HG03457 (cell line): Measurements from ENCODE around the gene SQOR.

Experiments used
- ATAC-seq: cut with Tn5 transposase; IDR thresholded peaks from one replicate; pipeline ENCODE4 v1.9.1; 2021; ENCODE audit warnings: moderate number of reproducible peaks; ENCODE audit not compliant: unreplicated experiment

Gene SQOR

DNA sequence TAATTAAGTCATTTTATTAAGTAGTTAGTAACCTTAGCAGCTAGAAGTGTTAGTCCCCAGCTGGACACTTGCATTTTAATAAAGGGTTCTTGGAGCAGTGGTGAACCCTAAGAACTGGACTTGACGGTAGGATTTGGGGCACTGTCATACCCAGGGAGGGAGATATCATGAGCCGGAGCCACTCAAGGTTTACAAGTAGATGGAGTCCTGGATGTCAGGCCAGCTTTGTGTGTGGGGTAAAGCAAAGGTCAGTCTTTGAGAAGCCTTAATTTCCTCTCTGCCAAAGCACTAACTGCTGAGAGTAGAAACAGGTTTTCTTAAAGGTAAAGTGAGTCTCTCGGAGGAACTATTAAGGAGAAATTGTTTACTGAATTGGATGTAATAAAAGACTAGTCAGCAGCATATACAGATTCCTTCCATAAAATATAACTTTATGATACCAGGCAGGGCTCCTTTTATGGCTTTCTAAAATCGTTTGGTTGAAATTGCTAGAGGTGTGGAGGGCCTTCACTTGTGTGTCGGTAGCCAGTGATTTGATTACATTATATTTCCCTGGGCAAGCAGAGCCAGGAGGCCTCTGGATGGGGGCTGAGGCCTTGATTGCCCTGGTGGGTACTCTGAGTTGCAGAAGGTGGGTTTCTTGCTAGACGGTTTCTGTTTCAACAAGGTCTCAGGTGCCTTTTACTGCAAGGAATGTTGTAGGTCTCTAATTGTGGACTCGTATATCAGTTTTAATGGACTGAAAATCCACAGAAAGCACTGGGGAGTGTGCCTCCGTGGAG lies 23.1 kb downstream of the SQOR start:
- ATAC-seq = no peak

DNA sequence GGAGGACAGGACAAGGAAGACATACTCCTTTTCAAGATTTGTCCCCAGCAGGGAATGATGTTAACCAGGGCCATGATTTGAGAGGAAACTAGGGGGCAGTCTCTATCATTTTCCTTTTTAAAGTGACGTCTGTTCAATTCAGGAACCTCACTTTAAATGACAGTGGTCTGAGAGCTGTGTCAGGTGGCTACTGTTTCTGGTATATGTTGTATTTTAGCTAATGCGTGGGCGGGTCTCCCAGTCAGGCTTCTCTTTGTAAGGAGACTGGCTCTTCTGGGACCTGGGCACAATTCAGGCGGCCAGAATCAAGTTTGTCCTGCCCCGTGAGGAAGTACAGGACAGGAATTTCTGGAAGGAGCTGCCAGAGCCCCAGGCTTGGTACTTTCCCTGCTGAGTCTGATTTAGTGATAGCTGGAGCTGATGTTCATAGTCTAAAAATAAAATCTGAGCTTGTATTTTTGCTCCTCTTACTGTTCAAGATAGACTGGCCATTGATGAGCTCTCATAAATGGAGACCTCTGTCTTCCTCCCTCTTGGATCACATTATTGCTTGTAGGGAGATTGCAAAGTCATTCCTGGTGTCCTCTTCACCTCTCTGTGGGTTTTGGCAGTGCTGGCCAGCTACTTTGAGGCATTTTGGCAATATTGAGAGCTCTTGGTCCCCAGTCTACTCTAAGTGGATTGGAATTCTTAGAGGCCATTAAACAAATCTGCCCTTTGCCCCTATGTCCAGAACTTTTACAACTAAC lies 25.6 kb downstream of the SQOR start:
- ATAC-seq = no peak

DNA sequence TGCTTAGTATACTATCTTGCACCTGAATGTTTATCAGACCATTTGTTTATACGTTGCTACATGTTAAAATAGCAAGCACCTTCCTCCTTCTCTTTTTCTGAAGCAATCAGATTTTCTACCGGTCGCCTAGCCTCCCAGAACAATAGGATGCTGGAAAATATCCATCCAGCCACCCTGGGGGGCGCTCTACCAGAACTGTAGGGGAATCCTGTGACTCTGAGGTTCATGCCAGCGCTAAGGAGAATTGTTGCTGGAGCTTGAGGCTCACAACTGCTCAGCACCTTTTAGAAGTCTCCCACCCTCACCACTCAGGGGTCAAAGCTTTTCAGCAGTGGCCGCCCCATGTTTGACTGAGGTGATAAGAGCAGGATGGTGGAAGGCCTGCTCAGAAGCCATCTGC lies 27.5 kb downstream of the SQOR start:
- no peak for ATAC-seq

DNA sequence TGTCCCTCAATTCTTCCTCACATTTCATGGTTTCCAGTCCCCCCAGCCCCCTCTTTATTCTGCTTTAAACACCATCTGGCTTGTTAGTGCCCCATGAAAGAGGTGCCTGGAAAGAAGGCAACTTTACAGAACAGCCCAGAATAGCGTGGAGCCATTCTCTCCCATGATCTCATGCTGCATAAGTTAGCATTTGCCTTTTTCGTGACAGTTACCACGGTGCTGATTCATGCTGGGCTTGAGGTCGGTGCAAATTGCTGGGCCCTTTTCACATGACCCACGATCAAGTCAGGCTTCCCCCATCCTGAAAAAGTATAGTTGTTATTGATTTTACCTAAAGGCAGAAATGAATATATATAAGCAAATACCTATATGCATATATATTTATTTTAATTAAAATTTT lies 29.6 kb downstream of the SQOR start:
- no peak for ATAC-seq

GRCh38 chr15:45665261-45665660 lies 30.4 kb downstream of the SQOR start:
- ATAC-seq = no peak

DNA sequence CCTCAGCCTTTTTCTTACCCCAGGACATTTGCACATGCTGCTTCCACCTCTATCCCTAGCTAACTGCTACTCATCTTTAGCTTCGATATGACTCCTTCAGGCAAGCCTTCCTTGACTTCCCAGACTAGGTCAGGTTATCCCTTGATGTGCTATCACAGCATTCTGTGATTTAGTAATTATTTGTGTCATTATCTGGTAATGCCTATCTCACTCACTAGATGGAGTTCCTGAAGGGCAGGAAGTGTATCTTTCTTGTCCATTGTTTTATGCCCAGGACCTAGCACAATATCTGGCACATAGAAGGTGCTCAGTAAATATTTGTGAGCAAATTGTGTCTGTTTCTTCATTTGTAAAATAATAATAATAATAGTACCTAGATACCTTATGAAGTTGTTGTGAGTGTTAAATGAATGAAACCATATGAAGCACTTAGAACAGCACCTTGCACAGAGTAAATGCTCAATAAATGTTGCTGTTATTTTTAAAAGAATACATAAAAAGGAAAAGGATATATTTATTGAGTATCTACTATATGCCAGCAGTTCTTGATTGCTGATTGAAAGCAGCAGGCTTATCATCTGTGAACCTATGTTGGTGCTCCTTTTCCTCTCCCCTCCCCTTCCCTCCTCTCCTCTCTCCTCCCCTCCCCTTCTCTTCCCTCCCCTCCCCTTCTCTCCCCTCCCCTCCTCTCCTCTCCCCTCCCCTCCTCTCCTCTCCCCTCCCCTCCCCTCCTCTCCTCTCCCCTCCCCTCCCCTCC lies 31.5 kb downstream of the SQOR start:
- no peak for ATAC-seq

DNA sequence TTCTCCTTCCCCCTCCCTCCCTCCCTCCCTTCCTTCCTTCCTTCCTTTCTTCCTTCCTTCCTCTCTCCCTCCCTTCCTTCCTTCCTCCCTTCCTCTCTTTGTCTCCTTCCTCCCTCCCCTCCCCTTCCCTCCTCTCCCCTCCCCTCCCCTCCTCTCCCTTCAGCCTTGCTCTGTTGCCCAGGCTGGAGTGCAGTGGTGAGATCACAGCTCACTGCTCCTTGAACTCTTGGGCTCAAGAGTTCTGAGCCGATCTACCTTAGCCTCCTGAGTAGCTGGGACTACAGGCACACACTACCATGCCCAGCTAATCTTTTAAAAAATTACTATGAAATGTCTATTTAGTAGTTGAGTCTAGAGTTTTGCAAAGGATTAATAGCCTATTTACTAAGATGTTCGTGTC lies 32.2 kb downstream of the SQOR start:
- no peak for ATAC-seq

DNA sequence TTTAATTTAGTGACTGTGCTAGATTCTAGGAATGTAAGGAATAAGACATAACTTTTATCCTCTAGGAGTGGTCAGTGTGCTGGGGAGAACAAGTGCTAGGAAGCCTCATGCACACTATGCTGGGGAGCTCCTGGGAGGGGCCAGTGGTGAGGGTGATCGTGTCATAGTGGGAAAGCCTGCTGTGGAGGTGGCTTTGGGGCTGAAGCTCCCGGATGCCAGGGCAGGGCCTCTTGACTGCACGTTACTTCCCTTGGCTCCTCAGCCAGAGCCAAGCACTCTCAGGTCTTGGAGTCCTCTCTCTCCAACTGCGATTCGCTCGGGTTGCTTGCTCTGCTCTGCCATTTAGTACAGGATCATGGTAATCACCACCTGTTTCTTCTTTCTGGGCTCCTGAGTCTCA lies 33.6 kb downstream of the SQOR start:
- ATAC-seq = no peak

- no peak for ATAC-seq
Measured at GRCh38 chr15:45669422-45669821, 34.6 kb downstream of the SQOR start.

GRCh38 chr15:45670091-45670490 lies 35.3 kb downstream of the SQOR start:
- ATAC-seq = no peak

DNA sequence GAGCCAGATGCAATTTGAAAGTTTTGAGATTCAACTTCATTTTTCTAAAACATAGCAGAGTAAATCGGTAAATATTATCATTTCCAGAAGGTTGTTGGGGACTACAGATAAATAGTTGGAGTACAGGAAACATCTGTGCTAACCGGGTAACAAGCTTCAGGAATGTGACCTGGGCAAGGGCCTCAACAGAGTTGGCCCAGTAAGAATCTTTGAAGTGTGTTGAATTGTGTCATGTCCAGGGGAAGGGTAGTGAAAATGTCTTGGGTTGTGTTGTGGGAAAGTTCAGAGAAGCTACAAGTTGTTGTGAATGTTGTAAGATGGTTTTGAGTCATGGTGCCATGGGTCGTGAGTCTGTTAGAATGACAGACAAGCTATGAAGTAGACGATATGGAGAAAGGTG lies 35.7 kb downstream of the SQOR start:
- no peak for ATAC-seq

DNA sequence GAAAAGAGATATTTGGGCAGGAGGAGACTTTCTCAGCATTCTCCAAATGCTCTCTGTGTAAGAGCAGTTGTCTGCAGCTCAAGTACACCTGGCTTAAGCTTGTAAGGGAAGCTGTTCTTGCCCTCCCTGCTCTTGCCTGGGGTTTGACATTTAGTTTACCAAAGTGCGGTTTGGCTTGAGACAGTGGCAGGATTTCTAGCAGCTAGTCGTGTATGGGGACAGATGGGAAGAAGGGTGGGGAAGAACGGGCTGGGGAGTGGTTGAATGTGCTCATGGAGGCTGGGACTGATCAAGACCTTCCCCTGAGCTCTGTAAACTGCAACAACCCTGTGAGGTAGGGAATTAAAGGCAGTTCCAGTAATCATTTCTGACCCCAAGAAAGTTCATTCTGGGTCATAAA lies 39.8 kb downstream of the SQOR start:
- ATAC-seq = no peak

- no peak for ATAC-seq
Measured at GRCh38 chr15:45677797-45678196, 43.0 kb downstream of the SQOR start.

- no peak for ATAC-seq
Measured at GRCh38 chr15:45678459-45679178, 43.8 kb downstream of the SQOR start.

GRCh38 chr15:45684533-45684932 lies 49.7 kb downstream of the SQOR start:
- no peak for ATAC-seq

DNA sequence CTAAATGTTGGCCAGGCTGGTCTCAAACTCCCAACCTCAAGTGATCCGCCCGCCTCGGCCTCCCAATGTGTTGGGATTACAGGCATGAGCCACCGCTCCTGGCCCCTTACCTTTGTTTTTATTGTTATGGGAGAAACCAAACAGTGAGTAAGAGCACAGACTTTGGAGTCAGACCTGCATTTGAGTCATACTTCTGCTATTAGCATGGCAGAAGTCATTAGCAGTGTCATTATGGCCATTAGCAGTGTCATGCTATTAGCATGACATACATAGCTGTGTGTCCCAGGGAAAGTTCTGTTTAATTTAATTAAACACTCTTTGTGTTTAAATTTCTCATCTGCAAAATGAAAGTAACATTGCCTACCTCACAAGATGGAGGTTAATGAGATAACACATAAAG lies 54.8 kb downstream of the SQOR start:
- no peak for ATAC-seq

- ATAC-seq = no peak
Measured at GRCh38 chr15:45690581-45691260, 55.9 kb downstream of the SQOR start.

- ATAC-seq = no peak
Measured at GRCh38 chr15:45701108-45701507, 66.3 kb downstream of the SQOR start.

GRCh38 chr15:45702041-45702440 lies 67.2 kb downstream of the SQOR start:
- no peak for ATAC-seq

- no peak for ATAC-seq
Measured at GRCh38 chr15:45703670-45704328, 69.0 kb downstream of the SQOR start.
